ENCODE measurements around the gene UBQLN2. TPM values are rescaled to one million over a fixed set of nuclear protein-coding genes. Genes with fewer than 3 reads are reported as not detected.
"Not testable (repeated sequence)": the region's sequence is repeated elsewhere in the genome, so short reads cannot be mapped to it uniquely, and the experiment has no call there.

UBQLN2 gene
- total RNA-seq, 1 donor, result 11.2 TPM

- DNase-seq (ENCODE audit: insufficient read length, low spot score, missing footprints), result no peak
- H3K27ac ChIP-seq (ENCODE audit: low read depth, low read length), result no peak overlapping the region
- peaks cover 13% of the 10 kb centered on the region for H3K79me2 ChIP-seq (ENCODE audit: insufficient read depth, low read length)
- no peak overlapping the region for H2AFZ ChIP-seq (ENCODE audit: low read length)
- no peak for TF ChIP-seq CTCF (IDR thresholded peaks at IDR 0.05; ENCODE audit: extremely low read depth, low read depth, low read length)
- H3K36me3 ChIP-seq (ENCODE audit: insufficient read depth, low read length), result no peaks in the 10 kb centered on the region
- H3K9me3 ChIP-seq (ENCODE audit: low read depth, low read length), result no peaks in the 10 kb centered on the region
- H3K4me1 ChIP-seq (ENCODE audit: insufficient read depth, low read length), result no peaks in the 10 kb centered on the region
- no peak overlapping the region for H3K4me2 ChIP-seq (ENCODE audit: insufficient read depth, low read length)
- no peaks in the 10 kb centered on the region for H4K20me1 ChIP-seq (ENCODE audit: insufficient read depth, low read length)
- no peaks in the 10 kb centered on the region for H3K27me3 ChIP-seq (ENCODE audit: insufficient read depth, low read length)
- H3K4me3 ChIP-seq (ENCODE audit: insufficient read depth, low read length), result no peak overlapping the region
Observed at GRCh38 chrX:56576721-56577120, 13.3 kb downstream of the UBQLN2 start.

GRCh38 chrX:56588397-56589188, 25.2 kb downstream of the UBQLN2 start:
- H2AFZ ChIP-seq (ENCODE audit: low read length), result no peak overlapping the region

GRCh38 chrX:56591830-56592229, 28.4 kb downstream of the UBQLN2 start:
- H4K20me1 ChIP-seq (ENCODE audit: insufficient read depth, low read length); H3K36me3 ChIP-seq (ENCODE audit: insufficient read depth, low read length); H3K4me3 ChIP-seq (ENCODE audit: insufficient read depth, low read length); H3K4me2 ChIP-seq (ENCODE audit: insufficient read depth, low read length); H2AFZ ChIP-seq (ENCODE audit: low read length); H3K9me3 ChIP-seq (ENCODE audit: low read depth, low read length); DNase-seq (ENCODE audit: insufficient read length, low spot score, missing footprints); H3K79me2 ChIP-seq (ENCODE audit: insufficient read depth, low read length); H3K4me1 ChIP-seq (ENCODE audit: insufficient read depth, low read length); H3K27ac ChIP-seq (ENCODE audit: low read depth, low read length); H3K27me3 ChIP-seq (ENCODE audit: insufficient read depth, low read length): not testable (repeated sequence)

More at GRCh38 chrX:56588397-56589188, 25.2 kb downstream of the UBQLN2 start:
- H3K4me2 ChIP-seq (ENCODE audit: insufficient read depth, low read length), result no peak overlapping the region
- no peak for TF ChIP-seq CTCF (IDR thresholded peaks at IDR 0.05; ENCODE audit: extremely low read depth, low read depth, low read length)
- H3K36me3 ChIP-seq (ENCODE audit: insufficient read depth, low read length), result no peaks in the 10 kb centered on the region
- no peak overlapping the region for H3K4me3 ChIP-seq (ENCODE audit: insufficient read depth, low read length)
- H3K79me2 ChIP-seq (ENCODE audit: insufficient read depth, low read length), result no peaks in the 10 kb centered on the region
- no peak overlapping the region for H3K27ac ChIP-seq (ENCODE audit: low read depth, low read length)
- no peak for DNase-seq (ENCODE audit: insufficient read length, low spot score, missing footprints)
- no peaks in the 10 kb centered on the region for H3K4me1 ChIP-seq (ENCODE audit: insufficient read depth, low read length)
- H3K27me3 ChIP-seq (ENCODE audit: insufficient read depth, low read length), result no peaks in the 10 kb centered on the region
- no peaks in the 10 kb centered on the region for H4K20me1 ChIP-seq (ENCODE audit: insufficient read depth, low read length)
- no peaks in the 10 kb centered on the region for H3K9me3 ChIP-seq (ENCODE audit: low read depth, low read length)

GRCh38 chrX:56600141-56600540, 36.7 kb downstream of the UBQLN2 start:
- Histone ChIP-seq H3K27me3 (ENCODE audit: insufficient read depth, low read length) (no peaks in the 10 kb centered on the region), H2AFZ (ENCODE audit: low read length) (no peak overlapping the region), H3K79me2 (ENCODE audit: insufficient read depth, low read length) (no peaks in the 10 kb centered on the region), H3K4me1 (ENCODE audit: insufficient read depth, low read length) (no peaks in the 10 kb centered on the region), H3K36me3 (ENCODE audit: insufficient read depth, low read length) (no peaks in the 10 kb centered on the region), H3K4me2 (ENCODE audit: insufficient read depth, low read length) (no peak overlapping the region), H3K27ac (ENCODE audit: low read depth, low read length) (no peak overlapping the region), H3K9me3 (ENCODE audit: low read depth, low read length) (no peaks in the 10 kb centered on the region), H3K4me3 (ENCODE audit: insufficient read depth, low read length) (no peak overlapping the region), H4K20me1 (ENCODE audit: insufficient read depth, low read length) (no peaks in the 10 kb centered on the region)
- TF ChIP-seq CTCF (IDR thresholded peaks at IDR 0.05; ENCODE audit: extremely low read depth, low read depth, low read length), result no peak
- no peak for DNase-seq (ENCODE audit: insufficient read length, low spot score, missing footprints)

Data from osteoblast (primary cell).